Ascending aorta (tissue), 2 donors: ENCODE measurements around the gene ARID1B. TPM values are rescaled to one million over a fixed set of nuclear protein-coding genes. Genes with fewer than 3 reads are reported as not detected.

Source experiments
- DNase-seq, 2 donors: peaks; one replicate each; pipeline ENCODE4 v3.0.0-alpha.2; 2019; ENCODE audit warnings: low spot score in 2 of 2
- H3K27ac ChIP-seq, 2 donors: fragments of 200-600 bp; sonication (generic); one replicate each; pipeline ENCODE4 v1.5.1; 2016 to 2017; ENCODE audit warnings: mild to moderate bottlenecking in 1 of 2
- H3K27me3 ChIP-seq: fragments of 200-600 bp; sonication (generic); one replicate; pipeline ENCODE4 v1.5.1; 2017
- H3K36me3 ChIP-seq, 2 donors: fragments of 200-600 bp; sonication (generic); one replicate each; pipeline ENCODE4 v1.5.1; 2016
- H3K4me1 ChIP-seq, 2 donors: fragments of 200-600 bp; sonication (generic); one replicate each; pipeline ENCODE4 v1.5.1; 2016 to 2017; ENCODE audit warnings: mild to moderate bottlenecking in 1 of 2
- H3K4me3 ChIP-seq, 2 donors: fragments of 200-600 bp; sonication (generic); one replicate each; pipeline ENCODE4 v1.5.1; 2016 to 2017; ENCODE audit warnings: mild to moderate bottlenecking in 1 of 2
- H3K9me3 ChIP-seq, 2 donors: fragments of 200-600 bp; sonication (generic); one replicate each; pipeline ENCODE4 v1.5.1; 2016
- CTCF ChIP-seq, 3 experiments: fragments of 200-600 bp in 2 of 3; fragments of 450-650 bp in 1 of 3; sonication (generic) in 2 of 3; IDR thresholded peaks; one replicate each; pipeline ENCODE4 v1.5.1; 2016 to 2019; ENCODE audit warnings: antibody characterized with exemption in 3 of 3, mild to moderate bottlenecking in 1 of 3, moderate library complexity in 1 of 3
- intact Hi-C: fragments of 100-400 bp; cut with DNase I; formaldehyde crosslinking; loops from one replicate; pipeline ENCODE4 v1.15.1; 2023
- total RNA-seq: library from RNA; depleted of rRNA; stranded (reverse); fragments of >200 nt; gene quantifications from one replicate; pipeline ENCODE4 v1.1.0, GENCODE V29; 2016

Gene ARID1B
- total RNA-seq, 1 donor from 2014 or later = 97.9 TPM

GRCh38 chr6:157061770-157062594 lies 284.8 kb downstream of the ARID1B start:
- intact Hi-C loops = no loop called here

GRCh38 chr6:157063176-157063905 lies 286.2 kb downstream of the ARID1B start:
- no peak for TF ChIP-seq CTCF (IDR thresholded peaks at IDR 0.05)
- intact Hi-C loops = no loop called here
- no peak for DNase-seq
- Histone ChIP-seq H3K27me3 (no peaks in the 10 kb centered on the region), H3K27ac (no peak overlapping the region), H3K9me3 (no peaks in the 10 kb centered on the region), H3K36me3 (no peaks in the 10 kb centered on the region), H3K4me1 (peaks cover 0 to 4% of the 10 kb centered on the region in 2 donors), H3K4me3 (no peak overlapping the region)

More at GRCh38 chr6:157061770-157062594, 284.8 kb downstream of the ARID1B start:
- peaks cover 0 to 4% of the 10 kb centered on the region in 2 donors for H3K4me1 ChIP-seq
- H3K9me3 ChIP-seq = no peaks in the 10 kb centered on the region
- H3K36me3 ChIP-seq = no peaks in the 10 kb centered on the region
- no peak overlapping the region for H3K27ac ChIP-seq
- H3K27me3 ChIP-seq = no peaks in the 10 kb centered on the region
- TF ChIP-seq CTCF (IDR thresholded peaks at IDR 0.05) = no peak
- H3K4me3 ChIP-seq = no peak overlapping the region
- no peak for DNase-seq

GRCh38 chr6:157063923-157064322 lies 286.7 kb downstream of the ARID1B start:
- Histone ChIP-seq H3K4me3 (no peak overlapping the region), H3K4me1 (peaks cover 0 to 4% of the 10 kb centered on the region in 2 donors), H3K27me3 (no peaks in the 10 kb centered on the region), H3K36me3 (no peaks in the 10 kb centered on the region), H3K9me3 (no peaks in the 10 kb centered on the region), H3K27ac (no peak overlapping the region)
- no peak for DNase-seq
- no peak for TF ChIP-seq CTCF (IDR thresholded peaks at IDR 0.05)
- intact Hi-C loops = no loop called here

- no peak for DNase-seq
- H3K27me3 ChIP-seq = no peaks in the 10 kb centered on the region
- TF ChIP-seq CTCF (IDR thresholded peaks at IDR 0.05) = no peak
- H3K36me3 ChIP-seq = no peaks in the 10 kb centered on the region
- H3K4me1 ChIP-seq = peaks cover 0 to 4% of the 10 kb centered on the region in 2 donors
- intact Hi-C loops = no loop called here
- H3K27ac ChIP-seq = no peak overlapping the region
- H3K9me3 ChIP-seq = no peaks in the 10 kb centered on the region
- H3K4me3 ChIP-seq = no peak overlapping the region
These were observed 287.3 kb downstream of the ARID1B start for GRCh38 chr6:157064502-157064901.

- Histone ChIP-seq H3K27ac (no peak overlapping the region), H3K27me3 (no peaks in the 10 kb centered on the region), H3K4me3 (no peak overlapping the region), H3K4me1 (peaks cover 0 to 4% of the 10 kb centered on the region in 2 donors), H3K36me3 (no peaks in the 10 kb centered on the region), H3K9me3 (no peaks in the 10 kb centered on the region)
- no peak for DNase-seq
- intact Hi-C loops = no loop called here
- no peak for TF ChIP-seq CTCF (IDR thresholded peaks at IDR 0.05)
These were observed 288.2 kb downstream of the ARID1B start for GRCh38 chr6:157065366-157065765.
